GM23338 (cell line): ENCODE data around the gene TRAPPC14. TPM values are rescaled to one million over a fixed set of nuclear protein-coding genes. Genes with fewer than 3 reads are reported as not detected.

Source experiments
- ATAC-seq: fragments of 200-7000 bp; cut with Tn5 transposase; 3 replicates; pipeline ENCODE4 v1.9.1; 2020
- DNase-seq: peaks from one replicate; pipeline ENCODE4 v3.0.0-alpha.2; 2015; ENCODE audit warnings: low spot score
- H2AFZ ChIP-seq: fragments of 200-600 bp; sonication (generic); 2 replicates; pipeline ENCODE4 v1.8.0; 2016; ENCODE audit warnings: antibody characterized with exemption, mild to moderate bottlenecking, moderate library complexity
- H3F3A ChIP-seq: fragments of 200-600 bp; sonication (generic); replicated peaks from 2 replicates; pipeline ENCODE4 v1.8.0; 2017; ENCODE audit warnings: antibody characterized with exemption, mixed run types, low read depth
- H3K27ac ChIP-seq: fragments of 200-600 bp; sonication (generic); 2 replicates; pipeline ENCODE4 v1.6.1; 2016; ENCODE audit warnings: low read depth
- H3K27me3 ChIP-seq: fragments of 200-600 bp; sonication (generic); 2 replicates; pipeline ENCODE4 v1.8.0; 2016; ENCODE audit warnings: mild to moderate bottlenecking, mixed run types, moderate library complexity; ENCODE audit not compliant: insufficient read depth
- H3K36me3 ChIP-seq: fragments of 200-600 bp; sonication (generic); 2 replicates; pipeline ENCODE4 v1.8.0; 2016; ENCODE audit warnings: mild to moderate bottlenecking; ENCODE audit not compliant: insufficient read depth
- H3K4me1 ChIP-seq: fragments of 200-600 bp; sonication (generic); 2 replicates; pipeline ENCODE4 v1.8.0; 2016; ENCODE audit warnings: mild to moderate bottlenecking, moderate library complexity; ENCODE audit not compliant: insufficient read depth
- H3K4me2 ChIP-seq: fragments of 200-600 bp; sonication (generic); 2 replicates; pipeline ENCODE4 v1.7.1; 2017; ENCODE audit warnings: mixed run types
- H3K4me3 ChIP-seq: fragments of 200-600 bp; sonication (generic); 2 replicates; pipeline ENCODE4 v1.6.1; 2016; ENCODE audit warnings: mixed run types
- H3K79me2 ChIP-seq: fragments of 200-600 bp; sonication (generic); replicated peaks from 2 replicates; pipeline ENCODE4 v1.8.0; 2017; ENCODE audit warnings: mild to moderate bottlenecking; ENCODE audit not compliant: insufficient read depth
- H3K9me2 ChIP-seq: fragments of 200-600 bp; sonication (generic); 2 replicates; pipeline ENCODE4 v1.8.0; 2017; ENCODE audit not compliant: insufficient read depth
- H4K20me1 ChIP-seq: fragments of 200-600 bp; sonication (generic); replicated peaks from 2 replicates; pipeline ENCODE4 v1.8.0; 2017; ENCODE audit warnings: mild to moderate bottlenecking; ENCODE audit not compliant: insufficient read depth
- H3K27ac Mint-ChIP-seq: 2 replicates; pipeline ENCODE4 v1.8.0; 2020; ENCODE audit warnings: inconsistent platforms, mild to moderate bottlenecking, moderate library complexity, mixed read lengths
- H3K27me3 Mint-ChIP-seq: 3 replicates; pipeline ENCODE4 v1.8.0; 2022; ENCODE audit warnings: low read depth, mild to moderate bottlenecking, moderate library complexity, mixed read lengths, inconsistent platforms; ENCODE audit not compliant: insufficient read depth, poor library complexity
- H3K36me3 Mint-ChIP-seq: 3 replicates; pipeline ENCODE4 v1.8.0; 2021; ENCODE audit warnings: low read depth, mild to moderate bottlenecking, inconsistent platforms, moderate library complexity, mixed read lengths
- H3K4me1 Mint-ChIP-seq: 3 replicates; pipeline ENCODE4 v1.8.0; 2020; ENCODE audit warnings: mild to moderate bottlenecking, inconsistent platforms, mixed read lengths
- H3K4me3 Mint-ChIP-seq: 3 replicates; pipeline ENCODE4 v1.8.0; 2021; ENCODE audit warnings: moderate library complexity, mild to moderate bottlenecking, inconsistent platforms, mixed read lengths
- H3K9me3 Mint-ChIP-seq: 3 replicates; pipeline ENCODE4 v1.8.0; 2020; ENCODE audit warnings: moderate library complexity, mild to moderate bottlenecking, inconsistent platforms, mixed read lengths
- CREB1 ChIP-seq: fragments of 250-450 bp; sonication (Bioruptor Pico); IDR thresholded peaks from 2 replicates; pipeline ENCODE4 v1.5.0; 2020; ENCODE audit warnings: low read depth, mild to moderate bottlenecking, moderate library complexity
- CTCF ChIP-seq, 2 experiments: fragments of 200-600 bp in 1 of 2; sonication (generic) in 1 of 2; conservative IDR thresholded peaks; 2 replicates each; pipeline versions ENCODE4 v1.5.1 to v1.6.1; 2016 to 2017; ENCODE audit warnings: antibody characterized with exemption in 2 of 2, low read depth in 2 of 2, mild to moderate bottlenecking in 2 of 2, moderate library complexity in 1 of 2
- ETS1 ChIP-seq: IDR thresholded peaks from 2 replicates; pipeline ENCODE4 v1.6.1; 2016; ENCODE audit warnings: antibody characterized with exemption
- EZH2 ChIP-seq: fragments of 200-600 bp; sonication (generic); IDR thresholded peaks from one replicate; pipeline ENCODE4 v1.8.0; 2017; ENCODE audit warnings: antibody characterized with exemption, mild to moderate bottlenecking, low read depth; ENCODE audit not compliant: unreplicated experiment
- JUNB ChIP-seq: IDR thresholded peaks from one replicate; pipeline ENCODE4 v1.6.1; 2016; ENCODE audit warnings: antibody characterized with exemption; ENCODE audit not compliant: unreplicated experiment
- NANOG ChIP-seq: IDR thresholded peaks from 2 replicates; pipeline ENCODE4 v1.6.1; 2016; ENCODE audit warnings: antibody characterized with exemption, borderline replicate concordance
- REST ChIP-seq: IDR thresholded peaks from one replicate; pipeline ENCODE4 v1.6.1; 2018; ENCODE audit warnings: antibody characterized with exemption; ENCODE audit not compliant: unreplicated experiment
- ZNF114 ChIP-seq: fragments of 250-450 bp; sonication (Bioruptor Pico); IDR thresholded peaks from 2 replicates; pipeline ENCODE4 v1.5.0; 2020; ENCODE audit warnings: mild to moderate bottlenecking, moderate library complexity
- ZNF331 ChIP-seq: fragments of 250-450 bp; sonication (Bioruptor Pico); IDR thresholded peaks from 2 replicates; pipeline ENCODE4 v1.5.0; 2020; ENCODE audit warnings: low read depth, mild to moderate bottlenecking, moderate library complexity
- ZNF462 ChIP-seq: fragments of 250-450 bp; sonication (Bioruptor Pico); IDR thresholded peaks from 2 replicates; pipeline ENCODE4 v1.5.0; 2020; ENCODE audit warnings: mild to moderate bottlenecking, moderate library complexity
- polyA plus RNA-seq: library from polyadenylated mRNA; unstranded; fragments of >200 nt; fragmentation: Nextera tagmentation; extraction: Ambion mirVana; gene quantifications from 2 replicates; pipeline ENCODE4 v1.2.1, GENCODE V29; 2016
- total RNA-seq: library from RNA; depleted of rRNA; stranded (reverse); fragments of >200 nt; shearing (Covaris generic); gene quantifications from 2 replicates; pipeline ENCODE4 v1.2.3, GENCODE V29; 2014

TRAPPC14 gene
- total and polyA plus RNA-seq, 2 experiments from 2014 or later = 9.3 to 15.7 TPM

- no peak for TF ChIP-seq EZH2
Measured at GRCh38 chr7:100170101-100170897, 11.8 kb upstream of the TRAPPC14 start (continued).

- Histone ChIP-seq H3K9me2 (no peaks in the 10 kb centered on the region), H4K20me1 (peaks cover 7% of the 10 kb centered on the region; the same call in 1 of the 2 replicates), H3K4me3 (peak overlapping the region; percentile 73), H3K27ac (peak overlapping the region; percentile 47), H2AFZ (no peak overlapping the region), H3K4me2 (peak overlapping the region; percentile 90), H3K79me2 (no peaks in the 10 kb centered on the region), H3K36me3 (no peaks in the 10 kb centered on the region), H3F3A (peaks cover 28% of the 10 kb centered on the region), H3K27me3 (peaks cover 16% of the 10 kb centered on the region), H3K4me1 (peaks cover 35% of the 10 kb centered on the region)
- Mint-ChIP-seq H3K27ac (no peak overlapping the region), H3K4me3 (peak overlapping the region; percentile 83), H3K27me3 (peaks cover 41% of the 10 kb centered on the region), H3K9me3 (no peaks in the 10 kb centered on the region; the same call in 2 of the 3 replicates), H3K36me3 (peaks cover 10% of the 10 kb centered on the region), H3K4me1 (peaks cover 48% of the 10 kb centered on the region)
- ATAC-seq (no peak), DNase-seq (no peak)
- TF ChIP-seq JUNB = no peak
- no peak for TF ChIP-seq CREB1 (CRISPR knock-in tag)
- TF ChIP-seq NANOG = no peak
- no peak for TF ChIP-seq ZNF331
- TF ChIP-seq ZNF114 (CRISPR knock-in tag) = no peak
- no peak for TF ChIP-seq ZNF462 (CRISPR knock-in tag)
- no peak for TF ChIP-seq REST
- no peak for TF ChIP-seq EZH2
- no peak for TF ChIP-seq CTCF (conservative IDR thresholded peaks at IDR 0.05; ENCODE audit: low read depth in 2 of 2)
- no peak for TF ChIP-seq ETS1
Measured at GRCh38 chr7:100169147-100169850, 10.8 kb upstream of the TRAPPC14 start.
